Stimulated activated CD8-positive, alpha-beta memory T cell treated with anti-CD3 and anti-CD28 coated beads, Interleukin-7, amount 100 ng/mL, for 48 hours (primary cell): Measurements from ENCODE around the gene ZNF439.
"Not testable (repeated sequence)": the region's sequence is repeated elsewhere in the genome, so short reads cannot be mapped to it uniquely, and the experiment has no call there.

Experiments
- DNase-seq, 2 donors: peaks; one replicate each; pipeline ENCODE4 v3.0.0-alpha.2; 2020; ENCODE audit warnings: low read depth in 1 of 2; ENCODE audit errors: extremely low read depth in 1 of 2

ZNF439 gene

DNA sequence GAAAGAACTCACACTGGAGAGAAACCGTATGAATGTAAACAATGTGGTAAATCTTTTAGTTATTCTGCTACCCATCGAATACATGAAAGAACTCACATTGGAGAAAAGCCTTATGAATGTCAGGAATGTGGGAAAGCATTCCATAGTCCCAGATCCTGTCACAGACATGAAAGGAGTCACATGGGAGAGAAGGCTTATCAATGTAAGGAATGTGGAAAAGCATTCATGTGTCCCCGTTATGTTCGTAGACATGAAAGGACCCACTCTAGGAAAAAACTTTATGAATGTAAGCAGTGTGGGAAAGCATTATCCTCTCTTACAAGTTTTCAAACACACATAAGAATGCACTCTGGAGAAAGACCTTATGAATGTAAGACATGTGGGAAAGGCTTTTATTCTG lies 19.2 kb downstream of the ZNF439 start:
- DNase-seq: not testable (repeated sequence)

DNA sequence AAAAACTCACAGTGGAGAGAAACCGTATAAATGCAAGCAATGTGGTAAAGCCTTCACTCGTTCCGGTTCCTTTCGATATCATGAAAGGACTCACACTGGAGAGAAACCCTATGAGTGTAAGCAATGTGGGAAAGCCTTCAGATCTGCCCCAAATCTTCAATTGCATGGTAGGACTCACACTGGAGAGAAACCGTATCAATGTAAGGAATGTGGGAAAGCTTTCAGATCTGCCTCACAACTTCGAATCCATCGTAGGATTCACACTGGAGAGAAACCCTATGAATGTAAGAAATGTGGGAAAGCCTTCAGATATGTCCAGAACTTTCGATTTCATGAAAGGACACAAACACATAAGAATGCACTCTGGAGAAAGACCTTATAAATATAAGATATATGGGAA lies 19.7 kb downstream of the ZNF439 start:
- no peak for DNase-seq

GRCh38 chr19:11872624-11873023 lies 24.1 kb downstream of the ZNF439 start:
- no peak for DNase-seq

GRCh38 chr19:11873762-11874161 lies 25.2 kb downstream of the ZNF439 start:
- no peak for DNase-seq

DNA sequence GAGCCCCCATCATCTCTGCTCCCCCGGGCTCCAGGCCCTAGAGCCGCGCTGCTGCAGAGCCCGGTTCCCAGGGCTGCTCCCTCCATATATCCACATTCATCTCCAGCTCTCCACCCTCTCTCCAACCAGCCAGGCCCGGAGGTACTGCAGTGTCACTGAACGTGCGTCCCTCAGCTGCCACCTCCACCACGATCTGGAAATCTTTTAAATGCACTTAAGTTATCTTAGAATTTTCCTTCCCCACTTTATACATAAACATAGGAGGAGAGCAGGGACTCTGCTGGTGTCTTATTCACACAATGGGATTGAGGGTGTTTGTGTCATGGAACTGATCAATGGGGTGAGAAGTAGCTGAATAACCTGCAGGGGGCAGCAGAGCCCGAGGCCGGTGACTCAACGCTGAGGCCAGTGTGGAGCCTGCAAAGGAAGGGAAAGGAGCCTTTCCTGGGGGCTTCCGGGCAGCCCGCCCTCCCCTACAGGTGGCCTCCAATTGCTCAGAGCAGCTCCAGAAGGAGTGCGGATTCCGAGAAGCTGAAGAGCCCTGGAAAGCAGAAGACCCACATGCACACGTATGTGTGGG lies 31.3 kb downstream of the ZNF439 start:
- peak in 1 of 2 donors; percentile 22 for DNase-seq

- DNase-seq: no peak
Observed at GRCh38 chr19:11880598-11880997, 32.1 kb downstream of the ZNF439 start.

- peak in 1 of 2 donors; percentile 33 for DNase-seq
Observed at GRCh38 chr19:11881151-11881800, 32.8 kb downstream of the ZNF439 start.

- no peak for DNase-seq
Observed at GRCh38 chr19:11882606-11883005, 34.1 kb downstream of the ZNF439 start.

DNA sequence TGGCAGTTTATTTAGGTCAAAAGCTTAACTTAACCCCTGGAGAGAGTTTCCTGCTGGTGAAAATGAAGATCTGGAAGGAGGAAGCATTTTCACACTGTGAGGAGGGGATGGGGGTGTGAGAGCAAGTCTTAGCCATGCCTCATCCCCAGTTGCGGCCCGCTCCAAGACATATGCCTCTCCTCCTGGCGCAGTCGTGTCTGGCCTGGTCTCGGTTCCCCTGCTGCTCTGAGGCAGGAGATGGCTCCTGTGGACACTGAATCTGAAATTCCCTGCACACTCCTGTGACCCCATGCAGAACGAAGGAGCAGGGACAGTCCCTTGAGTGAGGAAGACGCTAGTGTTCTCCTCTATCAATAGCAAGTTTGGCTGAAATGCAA lies 38.7 kb downstream of the ZNF439 start:
- no peak for DNase-seq

DNA sequence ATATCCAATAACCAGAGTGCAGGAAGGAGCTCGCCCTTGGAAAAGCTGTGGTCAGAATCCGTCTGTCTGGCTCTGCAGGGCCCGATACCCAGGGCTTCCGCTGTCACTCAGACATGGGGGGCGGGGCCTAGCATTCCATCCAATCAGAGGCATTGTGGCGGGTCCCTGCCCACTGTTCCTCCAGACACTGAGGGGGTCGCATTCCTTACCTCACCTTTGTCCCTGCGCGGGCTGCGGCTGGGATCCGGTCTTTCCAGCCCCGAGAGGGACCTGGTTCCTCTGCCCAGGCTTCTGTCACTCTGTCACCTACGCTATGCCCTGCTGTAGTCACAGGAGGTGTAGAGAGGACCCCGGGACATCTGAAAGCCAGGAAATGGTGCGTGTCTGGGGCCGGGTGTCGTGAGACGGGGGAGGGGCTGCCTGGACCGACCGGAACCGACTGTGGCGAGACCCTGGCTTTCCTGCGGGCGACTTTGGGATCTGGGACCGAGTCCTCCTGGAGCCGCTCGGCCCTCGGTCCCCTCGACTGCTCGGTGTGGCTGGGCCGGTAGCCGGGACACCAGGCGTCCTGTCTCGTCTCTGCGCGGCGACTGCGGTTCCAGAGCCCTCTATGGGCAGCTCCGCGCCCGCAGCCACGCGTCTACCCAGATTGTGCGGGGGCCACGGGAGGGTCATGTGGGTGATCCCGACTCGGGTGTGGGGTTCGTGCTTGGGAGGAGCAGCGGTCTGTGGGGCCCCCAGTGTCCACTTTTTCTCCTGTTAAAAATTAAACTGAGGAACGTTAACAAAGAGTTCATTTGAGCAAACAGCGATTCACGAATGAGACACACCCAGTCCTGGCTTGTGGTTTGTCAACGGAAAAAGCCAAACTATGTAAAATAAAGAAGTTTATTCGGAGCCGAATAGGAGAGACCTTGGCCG lies 39.3 kb downstream of the ZNF439 start, which contains the start of gene ZNF69:
ZNF69 (plus strand) TSS at position 172 of the 921 bp plus-strand sequence; CDS start at position 314, 142 bp downstream.
- peak; percentile 23 to 62 for DNase-seq

DNA sequence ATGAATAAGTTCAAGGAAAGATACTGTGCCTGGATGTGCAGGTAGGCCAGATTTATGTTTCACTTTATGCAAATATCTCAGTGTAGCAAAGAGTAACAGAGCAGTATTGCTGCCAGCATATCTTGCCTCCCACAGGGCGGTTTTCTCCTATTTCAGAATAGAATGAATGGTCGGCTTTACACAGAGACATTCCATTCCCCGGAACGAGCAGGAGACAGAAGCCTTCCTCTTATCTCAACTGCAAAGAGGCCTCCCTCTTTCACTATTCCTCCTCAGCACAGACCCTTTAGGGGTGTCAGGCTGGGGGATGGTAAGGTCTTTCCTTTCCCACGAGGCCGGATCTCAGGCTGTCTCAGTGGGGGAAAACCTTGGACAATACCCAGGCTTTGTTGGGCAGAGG lies 41.4 kb downstream of the ZNF439 start:
- DNase-seq: not testable (repeated sequence)

- DNase-seq: no peak
Observed at GRCh38 chr19:11890634-11891033, 42.1 kb downstream of the ZNF439 start.

DNA sequence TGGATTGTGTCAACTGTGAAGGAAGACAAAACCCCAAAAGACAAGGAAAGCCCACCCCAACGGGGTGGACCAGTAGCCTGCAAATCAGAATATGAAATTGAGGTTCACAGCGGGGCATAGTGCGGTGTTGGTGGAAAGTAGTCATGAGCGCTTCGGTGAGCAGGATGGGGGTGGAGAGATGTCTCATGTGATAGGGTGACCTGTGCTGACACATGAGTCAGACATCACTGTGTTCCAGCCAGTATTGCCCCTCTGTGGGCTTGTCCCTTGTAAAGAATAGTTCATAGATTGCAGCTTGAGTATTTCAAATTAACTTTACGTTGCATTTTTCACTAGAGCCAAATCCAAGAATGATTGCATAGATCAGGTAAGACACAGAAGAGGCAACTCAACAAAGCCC lies 46.3 kb downstream of the ZNF439 start:
- no peak for DNase-seq

DNA sequence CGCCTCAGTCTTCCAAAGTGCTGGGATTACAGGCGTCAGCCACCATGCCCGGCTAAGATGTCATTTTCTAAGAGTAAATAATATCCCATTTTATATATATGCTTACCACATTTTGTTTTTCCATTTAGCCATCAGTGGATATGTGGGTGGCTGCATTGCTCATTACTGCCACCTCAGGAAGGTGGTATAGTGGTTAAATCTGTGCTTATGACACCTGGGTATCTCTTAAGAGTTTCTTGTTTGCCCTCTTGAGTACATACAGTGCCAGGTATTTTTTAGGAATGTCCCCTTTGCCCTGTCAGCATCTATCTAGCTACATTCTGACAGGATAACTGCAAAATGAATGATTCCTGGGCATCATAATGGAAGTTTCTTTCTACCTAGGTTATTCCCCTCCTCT lies 53.7 kb downstream of the ZNF439 start:
- no peak for DNase-seq

DNA sequence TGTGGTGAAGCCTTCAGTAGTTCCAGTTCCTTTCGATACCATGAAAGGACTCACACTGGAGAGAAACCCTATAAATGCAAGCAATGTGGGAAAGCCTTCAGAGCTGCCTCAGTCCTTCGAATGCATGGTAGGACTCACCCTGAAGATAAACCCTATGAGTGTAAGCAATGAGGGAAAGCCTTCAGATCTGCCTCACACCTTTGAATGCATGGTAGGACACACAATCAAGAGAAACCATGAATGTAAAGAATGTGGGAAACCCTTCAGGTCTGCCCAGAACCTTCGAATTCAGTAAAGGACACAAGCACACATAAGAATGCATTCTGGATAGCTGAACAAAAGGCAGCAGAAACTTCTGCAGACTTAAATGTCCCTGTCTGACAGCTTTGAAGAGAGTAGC lies 57.4 kb downstream of the ZNF439 start:
- DNase-seq: no peak

- not testable (repeated sequence) for DNase-seq
Observed at GRCh38 chr19:11911937-11912336, 63.4 kb downstream of the ZNF439 start.

DNA sequence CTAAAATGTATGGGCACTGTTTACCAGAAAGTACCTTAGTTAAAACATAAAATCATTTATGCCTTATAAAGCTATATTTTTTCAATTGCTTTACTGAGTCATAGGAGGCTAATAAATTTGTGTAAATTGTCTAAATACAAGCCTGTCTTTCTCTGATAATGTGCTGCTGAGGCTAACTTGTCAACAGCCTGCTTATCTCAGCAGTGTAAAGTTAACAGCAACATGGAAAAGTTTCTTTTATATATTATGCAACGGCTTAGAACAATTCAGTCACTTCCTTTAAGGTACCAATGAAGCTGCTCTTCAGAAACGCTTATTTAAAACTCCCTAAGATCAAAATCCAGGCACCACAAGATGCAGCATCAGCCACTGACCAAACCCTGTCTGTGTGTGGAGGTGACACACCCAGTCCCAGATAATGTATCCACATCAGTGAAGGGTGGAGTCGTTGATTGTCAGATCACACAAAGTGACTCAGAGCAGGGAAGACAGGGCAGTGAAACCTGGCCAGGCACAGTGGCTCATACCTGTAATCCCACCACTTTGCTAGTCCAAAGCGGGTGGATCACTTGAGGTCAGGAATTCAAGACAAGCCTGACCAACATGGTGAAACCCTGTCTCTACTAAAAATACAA lies 66.0 kb downstream of the ZNF439 start:
- DNase-seq: not testable (repeated sequence)
